ENCODE measurements around the gene MCC.

MCC gene

DNA sequence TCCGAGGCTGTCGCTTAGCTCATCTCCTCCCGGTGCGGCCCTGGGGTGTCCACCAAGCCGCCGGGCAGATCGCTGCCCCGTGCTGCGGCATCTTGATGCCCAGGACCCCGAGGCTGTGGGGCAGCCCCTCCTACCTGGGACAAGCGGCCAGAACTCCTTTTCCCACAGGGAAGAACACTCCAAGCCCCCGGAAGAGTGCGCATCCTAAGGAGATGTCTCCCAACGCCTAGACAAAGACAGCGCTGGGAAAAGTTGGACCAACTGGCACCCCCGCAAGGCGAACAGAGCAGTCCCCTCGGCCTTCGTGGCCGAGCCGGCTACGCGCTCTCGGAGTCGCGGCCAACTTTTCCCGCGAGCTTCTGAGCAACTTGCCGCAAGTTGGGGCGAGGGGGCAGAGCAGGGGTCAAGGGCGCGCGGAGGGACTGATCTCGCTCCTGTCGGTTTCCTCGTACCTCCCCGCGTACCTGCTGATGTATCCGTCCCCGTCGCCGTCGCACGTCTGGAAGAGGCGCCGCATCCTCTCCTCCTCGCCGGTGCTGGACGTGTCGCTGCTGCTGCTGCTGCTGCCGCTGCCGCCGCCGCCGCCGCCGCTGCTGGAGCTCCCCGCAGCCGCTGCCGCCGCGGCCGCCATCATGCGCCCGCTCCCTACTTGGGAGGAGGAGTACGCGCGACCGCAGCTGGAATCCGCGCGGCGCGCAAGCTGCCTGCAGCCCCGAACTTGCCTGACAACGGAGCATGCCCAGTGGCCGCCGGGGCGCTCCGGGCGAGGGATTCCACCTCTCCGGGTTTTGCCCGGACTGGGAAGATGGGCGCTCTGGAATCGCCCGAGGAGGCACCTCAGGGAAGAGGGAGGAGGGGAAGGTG lies at the start of gene MCC:
Gene MCC, minus strand, starts transcription at position 673 of the 864 bp plus-strand sequence.
- DNase-seq (ENCODE audit: low read depth in 3 of 3), result peak in 1 of 3 experiments; percentile 44

DNA sequence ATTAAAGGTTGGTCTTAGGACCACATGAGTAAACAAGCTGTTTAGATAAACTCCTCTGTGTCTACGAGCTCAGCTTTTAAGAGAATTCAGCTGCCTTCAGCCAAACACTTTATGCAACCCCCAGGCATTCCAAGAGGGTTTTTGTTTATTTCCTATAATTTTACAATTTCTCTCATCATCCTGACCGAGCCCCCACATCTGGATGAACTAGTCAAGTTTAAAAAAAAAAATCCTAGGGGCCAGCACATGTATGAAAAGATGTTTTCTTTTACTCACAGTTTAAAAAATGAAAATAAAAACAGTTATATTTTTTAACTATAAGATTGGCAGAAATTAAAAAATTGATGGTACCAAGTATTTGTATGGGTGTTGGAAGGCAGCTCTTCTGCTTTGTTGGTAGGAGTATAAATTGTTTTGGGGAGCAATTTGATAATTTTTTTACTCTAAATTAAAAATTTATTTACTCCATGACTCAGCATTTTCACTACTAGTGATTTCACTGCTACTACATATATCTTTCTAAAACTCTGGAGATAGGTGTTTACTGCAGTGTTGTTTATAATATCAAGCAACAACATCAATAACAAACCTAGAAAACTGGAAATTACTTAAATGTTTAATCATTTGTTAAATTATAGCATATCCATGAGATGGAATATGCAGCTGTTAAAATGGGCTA lies 43.4 kb upstream of the MCC start:
- DNase-seq (ENCODE audit: low read depth in 3 of 3), result no peak

DNA sequence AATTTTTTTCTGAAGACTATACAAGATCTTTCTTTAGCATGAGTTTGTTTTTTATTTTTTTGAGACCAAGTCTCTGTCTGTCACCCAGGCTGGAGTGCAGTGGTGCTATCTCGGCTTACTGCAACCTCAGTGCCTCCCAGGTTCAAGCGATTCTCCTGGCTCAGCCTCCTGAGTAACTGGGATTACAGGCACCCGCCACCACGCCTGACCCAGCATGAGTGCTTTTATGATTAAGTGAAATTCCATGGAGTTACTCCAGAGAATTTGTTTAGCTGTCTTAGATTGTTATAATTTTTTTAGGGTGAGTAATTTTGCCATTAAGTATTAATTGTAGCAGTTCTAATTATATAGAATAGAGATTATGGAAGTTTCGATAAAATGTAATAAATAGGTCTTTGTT lies 39.5 kb upstream of the MCC start:
- no peak for DNase-seq (ENCODE audit: low read depth in 3 of 3)

DNA sequence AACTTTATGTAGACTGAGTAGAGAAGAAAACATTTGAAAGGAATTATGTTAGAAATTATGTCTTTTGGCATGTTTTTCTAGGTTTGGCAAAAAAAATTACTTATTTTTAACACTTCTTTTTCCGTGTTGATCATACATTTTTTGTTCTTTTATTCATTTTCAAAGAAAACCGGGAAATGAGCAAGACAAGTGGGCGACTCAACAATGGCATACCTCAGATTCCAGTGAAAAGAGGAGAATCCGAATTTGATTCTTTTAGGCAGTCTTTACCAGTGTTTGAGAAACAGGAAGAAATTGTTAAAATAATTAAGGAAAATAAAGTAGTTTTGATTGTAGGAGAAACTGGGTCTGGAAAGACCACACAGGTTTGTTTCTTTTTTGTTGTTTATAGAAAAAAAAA lies 38.2 kb upstream of the MCC start:
- DNase-seq (ENCODE audit: low read depth in 3 of 3), result no peak

DNA sequence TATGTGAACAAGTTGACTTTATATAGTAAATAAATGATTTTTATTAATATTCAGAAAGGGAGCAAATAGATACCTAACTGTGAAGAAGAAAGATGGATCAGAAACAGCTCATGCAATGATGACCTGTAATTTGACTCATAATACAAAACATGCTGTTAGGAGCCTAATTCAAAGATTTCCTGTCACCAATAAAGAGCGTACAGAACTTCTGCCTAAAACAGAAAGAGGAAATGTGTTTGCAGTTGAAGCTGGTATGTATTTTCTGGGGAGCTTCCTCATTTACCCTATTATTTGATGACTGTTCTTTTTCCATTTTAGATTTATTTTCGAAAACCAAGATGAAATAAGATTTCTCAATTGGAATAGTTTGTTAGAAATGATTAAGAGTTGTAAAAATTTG lies 36.7 kb upstream of the MCC start:
- DNase-seq (ENCODE audit: low read depth in 3 of 3), result no peak

DNA sequence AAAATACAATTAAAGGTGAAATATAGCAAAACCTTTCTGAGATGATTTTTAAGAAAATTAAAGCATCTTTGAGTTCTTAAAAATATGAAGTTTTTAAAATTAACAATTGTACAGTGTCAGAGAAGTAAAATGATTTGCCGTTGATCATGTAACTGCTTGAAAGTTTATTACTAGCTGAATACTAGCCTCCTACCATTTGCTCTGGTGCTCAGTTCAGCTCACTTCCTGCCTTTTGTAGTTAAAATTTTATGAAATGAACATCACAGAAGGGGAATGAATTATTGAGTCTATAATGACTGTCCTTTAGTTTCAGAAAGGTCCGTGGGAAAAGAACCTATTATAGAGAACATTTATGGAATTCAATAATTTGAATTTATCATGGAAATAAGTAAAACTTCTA lies 34.9 kb upstream of the MCC start:
- no peak for DNase-seq (ENCODE audit: low read depth in 3 of 3)

DNA sequence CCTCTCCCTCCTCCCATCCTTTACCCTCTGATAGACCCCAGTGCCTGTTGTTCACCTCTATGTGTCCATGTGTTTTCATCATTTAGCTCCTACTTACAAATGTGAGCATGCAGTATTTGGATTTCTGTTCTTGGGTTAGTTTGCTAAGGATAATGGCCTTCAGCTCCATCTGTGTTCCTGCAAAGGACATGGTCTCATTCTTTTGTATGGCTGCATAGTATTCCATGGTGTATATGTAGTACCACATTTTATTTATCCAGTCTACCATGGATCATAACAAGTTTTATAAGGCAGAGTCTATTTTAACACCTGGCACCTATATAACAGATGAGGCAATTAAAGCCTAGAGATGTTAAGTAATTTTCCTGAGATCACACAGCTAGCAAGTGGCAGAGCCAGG lies 32.6 kb upstream of the MCC start:
- no peak for DNase-seq (ENCODE audit: low read depth in 3 of 3)

DNA sequence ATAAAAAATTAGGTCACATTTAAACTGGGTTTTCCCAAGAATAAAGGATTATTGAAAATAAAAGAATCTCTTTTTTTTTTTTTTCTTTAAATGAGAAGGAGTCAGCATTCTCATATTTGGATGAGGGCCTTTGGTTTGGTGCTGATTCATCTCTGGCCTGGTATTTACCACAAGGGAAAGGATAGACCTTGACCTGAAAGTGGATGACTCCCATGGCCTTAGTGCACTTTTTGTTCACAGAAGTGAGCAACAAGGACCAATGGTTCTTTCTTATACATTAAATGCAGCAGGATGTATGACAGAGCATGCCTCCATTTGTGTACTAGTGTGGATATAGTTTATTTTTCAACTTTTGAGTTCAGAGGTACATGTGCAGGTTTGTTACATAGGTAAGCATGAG lies 32.2 kb upstream of the MCC start:
- DNase-seq (ENCODE audit: low read depth in 3 of 3), result no peak

DNA sequence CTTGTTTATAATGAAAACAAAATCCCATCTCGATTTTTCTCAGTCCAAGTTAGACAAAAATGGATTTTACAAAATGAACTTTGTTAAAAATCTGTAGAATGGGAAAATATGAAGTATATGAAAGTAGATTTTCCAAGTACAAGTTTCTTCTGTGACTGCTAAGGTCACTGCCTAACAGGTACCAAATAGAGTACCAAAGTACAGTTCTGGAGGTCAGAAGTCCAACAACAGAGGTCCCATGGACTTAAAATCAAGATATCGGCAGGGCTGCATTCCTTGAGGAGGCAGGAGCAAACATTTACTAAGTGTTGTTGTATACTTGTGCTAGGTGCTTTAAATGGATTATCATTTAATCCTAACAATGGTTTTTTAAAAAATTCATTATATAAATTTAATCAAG lies 31.2 kb upstream of the MCC start:
- no peak for DNase-seq (ENCODE audit: low read depth in 3 of 3)

DNA sequence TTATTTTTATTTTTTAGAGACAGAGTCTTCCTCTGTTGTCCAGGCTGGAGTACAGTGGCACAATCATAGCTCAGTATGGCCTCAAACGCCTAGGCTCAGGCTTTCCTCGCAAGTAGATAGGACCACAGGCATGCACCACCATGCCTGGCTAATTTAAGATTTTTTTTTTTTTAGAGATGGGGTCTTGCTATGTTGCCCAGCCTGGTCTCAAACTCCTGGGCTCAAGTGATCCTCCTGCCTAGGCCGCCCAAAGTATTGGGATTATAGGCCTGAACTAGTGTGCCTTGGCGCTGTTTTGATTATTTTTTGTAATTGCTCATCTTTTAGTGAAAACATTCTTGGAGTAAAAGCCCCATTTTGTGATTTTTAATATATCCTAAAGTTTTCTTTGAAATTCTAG lies 30.6 kb upstream of the MCC start:
- DNase-seq (ENCODE audit: low read depth in 3 of 3), result no peak

DNA sequence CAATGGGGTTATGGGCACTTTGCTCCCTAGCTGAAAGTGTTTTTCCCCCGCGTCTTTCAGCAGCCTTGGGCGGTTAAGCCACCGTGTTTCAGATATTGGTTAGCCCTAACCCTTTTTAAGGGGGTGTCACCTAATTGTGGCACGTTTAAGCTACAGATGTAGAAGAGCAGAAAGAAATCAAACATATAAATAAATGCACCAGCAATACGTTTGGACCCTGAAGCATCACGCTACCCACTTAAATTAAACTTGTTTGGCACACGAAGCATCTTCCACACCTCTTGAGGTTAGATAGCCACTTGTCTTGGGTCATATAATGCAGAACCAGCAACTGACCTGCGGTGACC lies 26.0 kb upstream of the MCC start:
- no peak for DNase-seq (ENCODE audit: low read depth in 3 of 3)

DNA sequence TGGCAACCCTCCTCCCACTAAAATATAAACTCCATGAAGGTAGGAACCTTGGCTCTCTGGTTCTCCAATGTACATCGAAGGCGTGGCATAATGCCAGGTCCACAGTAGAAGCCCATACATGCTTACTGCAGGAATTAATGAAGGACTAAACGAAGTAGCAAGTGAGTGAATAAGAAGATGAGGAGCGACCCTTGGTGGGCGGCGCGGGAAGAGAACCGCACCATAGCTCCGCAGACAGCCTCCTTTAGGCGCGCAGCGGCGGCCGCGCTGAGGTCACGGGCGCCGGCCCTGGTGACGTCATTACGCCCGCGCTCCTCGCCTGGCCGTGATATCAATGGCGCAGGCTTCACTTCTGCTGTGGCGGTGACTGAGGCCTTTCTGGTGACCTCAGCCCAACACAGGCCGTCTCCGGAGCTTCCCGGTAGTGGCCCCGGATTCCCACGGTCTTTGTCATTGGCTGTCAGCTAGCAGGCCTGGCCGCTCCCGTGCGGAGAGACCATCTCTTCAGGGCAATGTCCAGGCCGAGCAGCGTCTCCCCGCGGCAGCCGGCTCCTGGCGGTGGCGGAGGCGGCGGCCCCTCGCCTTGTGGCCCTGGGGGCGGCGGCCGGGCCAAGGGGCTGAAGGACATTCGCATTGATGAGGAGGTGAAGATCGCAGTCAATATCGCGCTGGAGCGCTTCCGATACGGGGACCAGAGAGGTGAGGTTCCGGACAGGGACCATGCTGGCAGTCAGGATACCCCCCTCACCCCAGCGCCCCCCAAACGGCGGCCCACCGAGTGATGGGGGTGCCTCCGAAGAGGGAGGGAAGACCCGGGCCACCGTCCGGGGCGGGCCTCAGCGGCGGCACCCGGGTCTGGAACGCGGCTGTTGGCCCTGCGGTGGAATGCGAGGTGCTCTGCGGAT lies 25.4 kb upstream of the MCC start, which contains the start of gene YTHDC2:
Gene YTHDC2, plus strand, starts transcription at position 311 of the 905 bp plus-strand sequence. Its CDS starts 202 bp downstream, at position 513.
- peak; percentile 77 to 87 (median 81) for DNase-seq (ENCODE audit: low read depth in 3 of 3)

DNA sequence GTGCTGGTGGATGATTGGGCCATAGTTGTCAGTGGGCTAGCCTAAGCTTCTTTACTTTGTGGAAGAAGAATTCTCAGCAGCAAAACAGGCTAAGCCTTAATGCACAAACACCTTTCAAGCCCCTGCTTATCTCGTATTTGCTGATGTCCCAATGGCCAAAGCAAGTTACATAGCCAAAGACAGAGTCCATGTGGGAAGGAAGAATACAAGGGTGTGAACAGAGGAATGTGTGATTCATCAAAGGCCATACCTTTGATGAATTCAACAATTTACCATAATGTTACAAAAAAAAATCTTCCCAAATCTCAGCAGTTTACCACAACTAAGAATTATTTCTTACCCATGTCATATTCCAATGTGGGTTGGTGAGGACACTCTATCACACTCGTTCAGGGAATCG lies 24.1 kb upstream of the MCC start:
- DNase-seq (ENCODE audit: low read depth in 3 of 3), result no peak

DNA sequence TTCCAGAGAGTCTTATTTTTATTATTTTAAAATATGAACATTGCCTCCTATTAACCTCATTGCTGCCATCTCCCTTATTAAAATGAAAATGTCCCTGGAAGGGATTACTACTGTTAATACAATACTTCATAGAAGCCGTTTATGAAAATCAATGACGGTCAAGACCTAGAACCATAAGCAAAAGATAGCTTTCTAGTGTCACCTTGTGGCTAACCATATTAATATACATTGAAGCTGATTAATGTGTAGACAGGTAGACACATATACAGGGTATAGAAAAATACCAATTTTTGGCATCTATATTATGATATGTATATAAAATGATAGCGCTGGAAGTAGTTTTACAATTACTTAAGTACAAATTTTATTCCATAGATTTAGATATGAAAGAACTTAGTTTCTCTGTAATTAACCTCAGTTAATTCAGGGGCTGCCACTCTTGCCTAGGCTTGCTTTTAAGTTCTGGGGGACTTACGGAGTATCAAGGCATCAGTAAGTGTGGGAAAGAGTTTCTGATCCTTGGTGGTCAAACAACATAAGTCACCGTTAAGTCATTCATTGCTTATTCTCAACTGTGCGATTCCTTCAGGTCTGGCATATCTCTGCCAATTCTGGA lies 22.7 kb upstream of the MCC start:
- no peak for DNase-seq (ENCODE audit: low read depth in 3 of 3)

DNA sequence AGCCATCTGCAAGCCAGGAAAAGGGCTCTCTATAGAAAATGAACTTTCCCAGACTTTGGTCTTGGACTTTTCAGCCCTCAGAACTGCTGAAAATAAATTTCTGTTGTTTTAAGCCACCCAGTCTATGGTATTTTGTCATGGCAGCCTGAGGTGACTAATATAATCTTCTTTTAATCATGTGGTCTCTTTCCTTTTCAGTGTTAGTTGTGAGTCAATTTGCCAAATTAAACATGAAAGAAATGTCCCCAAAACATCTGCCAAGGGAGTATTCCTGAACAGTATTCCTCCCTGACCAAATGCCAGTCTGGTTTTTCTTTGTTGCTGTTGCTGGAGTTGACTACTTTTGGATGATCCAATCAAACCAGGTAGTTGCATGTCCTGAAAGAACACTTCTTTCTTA lies 20.5 kb upstream of the MCC start:
- no peak for DNase-seq (ENCODE audit: low read depth in 3 of 3)

DNA sequence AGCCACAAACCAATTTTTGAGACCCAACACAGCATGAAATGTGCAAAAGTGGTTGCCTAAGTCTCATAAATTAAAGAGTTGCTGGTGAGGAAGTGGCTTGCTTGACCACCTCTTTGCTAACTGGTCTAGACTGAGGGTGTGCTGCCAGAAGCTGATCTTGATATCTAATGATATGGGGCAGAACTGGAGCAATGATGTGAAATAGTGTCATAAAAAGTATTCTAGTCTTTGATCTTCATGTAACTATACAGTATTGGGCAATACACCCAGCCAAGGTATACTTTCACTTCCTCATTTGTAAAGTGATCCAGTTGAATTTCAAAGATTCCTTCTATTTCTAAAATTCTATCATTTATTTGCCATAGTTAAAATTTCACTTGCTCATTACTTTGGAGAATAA lies 19.3 kb upstream of the MCC start:
- DNase-seq (ENCODE audit: low read depth in 3 of 3), result no peak

DNA sequence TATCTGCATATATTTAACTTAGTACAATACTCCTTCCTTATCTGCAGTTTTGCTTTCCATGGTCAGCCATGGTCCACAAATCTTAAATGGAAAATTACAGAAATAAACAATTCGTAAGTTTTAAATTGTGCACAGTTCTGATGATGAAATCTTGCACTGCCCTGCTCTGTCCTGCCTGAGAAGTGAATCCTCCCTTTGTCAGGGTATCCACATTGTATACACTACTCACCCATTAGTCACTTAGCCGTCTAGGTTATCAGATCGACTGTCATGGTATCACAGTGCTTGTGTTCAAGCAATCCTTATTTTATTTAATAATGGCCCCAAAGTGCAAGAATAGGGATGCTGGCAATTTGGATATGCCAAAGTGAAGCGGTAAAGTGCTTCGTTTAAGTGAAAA lies 16.9 kb upstream of the MCC start:
- no peak for DNase-seq (ENCODE audit: low read depth in 3 of 3)

DNA sequence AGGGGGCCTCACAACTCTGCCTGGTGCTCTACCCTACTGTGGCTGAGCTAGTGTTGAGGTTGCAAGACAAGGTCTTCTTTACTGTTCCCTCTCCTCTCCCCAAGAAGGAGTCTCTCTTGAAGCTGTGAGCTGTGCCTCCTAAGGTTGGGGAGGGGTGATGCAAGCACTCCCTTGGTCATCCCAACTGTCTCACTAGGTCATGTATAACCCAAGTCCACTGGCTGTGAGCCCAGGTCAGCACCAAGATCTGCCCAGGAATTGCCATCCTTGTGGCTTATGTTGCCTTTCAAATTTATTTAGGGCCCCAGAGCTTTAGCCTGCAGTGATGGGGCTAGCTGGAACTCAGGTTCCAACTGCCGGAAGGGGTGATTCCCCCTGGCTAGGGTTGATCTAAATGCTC lies 14.9 kb upstream of the MCC start:
- DNase-seq (ENCODE audit: low read depth in 3 of 3), result no peak

DNA sequence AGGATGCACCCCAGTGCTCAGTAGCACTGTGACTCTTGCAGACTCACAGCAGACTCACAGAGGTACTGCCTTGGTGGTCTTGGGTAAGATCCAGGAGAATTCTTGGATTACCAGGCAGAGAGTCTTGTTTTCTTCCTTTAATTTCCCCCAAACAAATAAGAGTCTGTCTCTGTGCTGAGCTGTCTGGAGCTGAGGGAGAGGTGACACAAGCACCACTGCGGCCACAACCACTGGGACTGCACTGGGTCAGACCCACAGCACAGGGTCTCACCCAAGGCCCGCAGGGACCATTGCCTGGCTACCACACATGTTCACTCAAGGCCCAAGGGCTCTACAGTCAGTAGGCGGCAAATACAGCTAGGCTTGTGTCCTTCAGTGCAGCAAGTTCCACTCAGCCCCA lies 13.8 kb upstream of the MCC start:
- DNase-seq (ENCODE audit: low read depth in 3 of 3), result no peak

DNA sequence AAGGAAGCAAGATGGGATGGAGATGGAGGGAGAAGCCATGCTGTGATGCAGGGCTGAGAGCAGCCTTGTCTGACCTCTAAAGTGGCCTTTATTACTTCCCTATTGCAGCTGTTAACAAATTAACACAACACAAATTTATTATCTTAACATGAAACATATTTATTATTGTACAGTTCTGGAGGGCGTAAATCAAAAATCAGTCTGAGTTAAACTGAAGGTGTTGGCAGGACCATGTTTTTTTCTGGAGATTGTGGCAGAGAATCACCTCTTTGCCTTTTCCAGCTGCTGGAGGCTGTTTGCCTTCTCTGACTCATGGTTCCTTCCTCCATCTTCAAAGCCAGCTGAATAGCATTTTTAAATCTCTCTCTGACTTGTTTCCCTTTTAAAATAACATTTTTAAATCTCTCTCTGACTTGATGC lies 7.2 kb upstream of the MCC start:
- no peak for DNase-seq (ENCODE audit: low read depth in 3 of 3)

DNA sequence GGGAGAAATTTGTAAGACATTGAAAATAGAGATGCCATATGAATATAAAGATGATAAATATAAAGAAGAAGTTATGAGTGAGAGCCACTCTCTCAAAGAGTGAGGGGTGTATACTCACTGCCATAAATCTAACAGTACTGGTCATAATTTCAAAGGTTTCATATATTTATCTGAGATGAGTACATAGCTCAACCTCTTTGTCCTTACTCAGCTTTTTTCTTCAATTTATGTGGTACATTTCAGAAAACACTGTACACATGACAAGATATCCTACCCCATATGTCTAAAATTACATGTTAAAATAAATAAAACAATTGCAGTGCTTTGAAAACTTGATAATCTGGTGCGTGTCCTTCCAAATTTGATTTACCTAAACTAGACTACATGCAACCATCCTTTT lies 5.2 kb upstream of the MCC start:
- DNase-seq (ENCODE audit: low read depth in 3 of 3), result no peak

DNA sequence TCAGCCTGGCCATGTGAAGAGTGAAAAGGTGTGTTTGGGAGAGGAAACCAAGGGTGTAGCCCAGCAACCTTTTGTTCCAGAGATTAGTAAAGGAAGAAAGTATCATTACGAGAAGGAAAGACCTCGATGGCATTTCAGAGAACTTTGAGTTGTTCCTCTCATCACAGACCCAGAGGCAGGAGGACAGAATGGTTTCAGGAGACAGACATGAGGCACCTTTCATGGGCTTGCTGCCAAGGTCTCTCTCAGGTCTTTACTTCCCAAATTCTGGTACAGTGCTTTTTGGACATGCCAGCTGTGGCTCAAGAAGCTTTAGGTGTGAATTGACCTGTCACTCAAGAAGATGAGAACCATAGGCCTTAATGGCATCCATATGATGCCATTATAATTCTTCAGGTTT lies 2.8 kb upstream of the MCC start:
- no peak for DNase-seq (ENCODE audit: low read depth in 3 of 3)
